ENCODE measurements around the gene CASP10. TPM values are rescaled to one million over a fixed set of nuclear protein-coding genes. Genes with fewer than 3 reads are reported as not detected.

The CASP10 gene
- total and polyA plus RNA-seq, 2 of the 13 experiments (the other 11 are each of a cell fraction or from before 2014, with no cell fraction given), result 22.2 to 23.8 TPM

- Histone ChIP-seq H3K79me2 (ENCODE audit: insufficient read depth, low read length) (no peaks in the 10 kb centered on the region), H3K36me3 (replicated peaks in 1 of 2; ENCODE audit: control insufficient read depth in 1 of 2, insufficient read depth in 2 of 2, low read length in 2 of 2) (peaks cover 19 to 56% of the 10 kb centered on the region in 2 experiments), H3K27ac (ENCODE audit: extremely low read length, insufficient read depth, low read length) (no peak overlapping the region), H3K4me1 (ENCODE audit: insufficient read depth, low read length) (peaks cover 42% of the 10 kb centered on the region), H2AFZ (ENCODE audit: low read length) (no peak overlapping the region), H3K4me3 (replicated peaks in 1 of 3; ENCODE audit: insufficient read depth in 1 of 3, low read depth in 2 of 3, low read length in 3 of 3) (no peak overlapping the region), H3K4me2 (ENCODE audit: low read depth, low read length) (no peak overlapping the region), H3K9ac (ENCODE audit: insufficient read depth, low read depth, low read length) (no peak overlapping the region), H3K27me3 (ENCODE audit: control insufficient read depth in 1 of 2, insufficient read depth in 2 of 2, low read length in 2 of 2) (no peaks in the 10 kb centered on the region), H4K20me1 (ENCODE audit: insufficient read depth, low read length) (no peaks in the 10 kb centered on the region), H3K9me3 (ENCODE audit: low read length) (no peaks in the 10 kb centered on the region)
- ChIA-PET POLR2A (interaction anchor here (2.4 kb wide), 1 partner anchor 17 kb away, joined by 9 read pairs; the partner anchor contains the start of gene CASP10), CTCF (ENCODE audit: low intra/inter-chr PET ratio, low total read pairs) (no interaction called here)
- BruUV-seq (replicated peaks), result no TSS peak
- TF ChIP-seq ZNF781 (CRISPR knock-in tag; IDR thresholded peaks at IDR 0.05; ENCODE audit: borderline replicate concordance, not compliant biosample characterization) (no peak), NR2F1 (CRISPR knock-in tag; IDR thresholded peaks at IDR 0.05) (no peak), NBN (conservative IDR thresholded peaks at IDR 0.05) (no peak), CC2D1A (CRISPR knock-in tag; IDR thresholded peaks at IDR 0.05) (no peak), ZNF451 (CRISPR knock-in tag; IDR thresholded peaks at IDR 0.05) (no peak), KDM5B (CRISPR knock-in tag; IDR thresholded peaks at IDR 0.05; ENCODE audit: borderline replicate concordance) (no peak), BRD4 (CRISPR knock-in tag; IDR thresholded peaks at IDR 0.05) (no peak), NFRKB (IDR thresholded peaks at IDR 0.05) (no peak)
- TF ChIP-seq, protein P1, sequence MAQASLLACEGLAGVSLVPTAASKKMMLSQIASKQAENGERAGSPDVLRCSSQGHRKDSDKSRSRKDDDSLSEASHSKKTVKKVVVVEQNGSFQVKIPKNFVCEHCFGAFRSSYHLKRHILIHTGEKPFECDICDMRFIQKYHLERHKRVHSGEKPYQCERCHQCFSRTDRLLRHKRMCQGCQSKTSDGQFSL (CRISPR knock-in tag; IDR thresholded peaks at IDR 0.05), result no peak
- TF ChIP-seq, protein P2, sequence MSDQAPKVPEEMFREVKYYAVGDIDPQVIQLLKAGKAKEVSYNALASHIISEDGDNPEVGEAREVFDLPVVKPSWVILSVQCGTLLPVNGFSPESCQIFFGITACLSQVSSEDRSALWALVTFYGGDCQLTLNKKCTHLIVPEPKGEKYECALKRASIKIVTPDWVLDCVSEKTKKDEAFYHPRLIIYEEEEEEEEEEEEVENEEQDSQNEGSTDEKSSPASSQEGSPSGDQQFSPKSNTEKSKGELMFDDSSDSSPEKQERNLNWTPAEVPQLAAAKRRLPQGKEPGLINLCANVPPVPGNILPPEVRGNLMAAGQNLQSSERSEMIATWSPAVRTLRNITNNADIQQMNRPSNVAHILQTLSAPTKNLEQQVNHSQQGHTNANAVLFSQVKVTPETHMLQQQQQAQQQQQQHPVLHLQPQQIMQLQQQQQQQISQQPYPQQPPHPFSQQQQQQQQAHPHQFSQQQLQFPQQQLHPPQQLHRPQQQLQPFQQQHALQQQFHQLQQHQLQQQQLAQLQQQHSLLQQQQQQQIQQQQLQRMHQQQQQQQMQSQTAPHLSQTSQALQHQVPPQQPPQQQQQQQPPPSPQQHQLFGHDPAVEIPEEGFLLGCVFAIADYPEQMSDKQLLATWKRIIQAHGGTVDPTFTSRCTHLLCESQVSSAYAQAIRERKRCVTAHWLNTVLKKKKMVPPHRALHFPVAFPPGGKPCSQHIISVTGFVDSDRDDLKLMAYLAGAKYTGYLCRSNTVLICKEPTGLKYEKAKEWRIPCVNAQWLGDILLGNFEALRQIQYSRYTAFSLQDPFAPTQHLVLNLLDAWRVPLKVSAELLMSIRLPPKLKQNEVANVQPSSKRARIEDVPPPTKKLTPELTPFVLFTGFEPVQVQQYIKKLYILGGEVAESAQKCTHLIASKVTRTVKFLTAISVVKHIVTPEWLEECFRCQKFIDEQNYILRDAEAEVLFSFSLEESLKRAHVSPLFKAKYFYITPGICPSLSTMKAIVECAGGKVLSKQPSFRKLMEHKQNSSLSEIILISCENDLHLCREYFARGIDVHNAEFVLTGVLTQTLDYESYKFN (CRISPR knock-in tag; conservative IDR thresholded peaks at IDR 0.05), result no peak
- FAIRE-seq (no peak), ATAC-seq (no peak), DNase-seq (ENCODE audit: low spot score) (no peak)
- intact Hi-C loops (cut with micrococcal nuclease; ENCODE audit: unreplicated experiment), result no loop called here
- in situ Hi-C loops (cut with HindIII; ENCODE audit: extremely low pct_ligation_motif_present, low pct_unique_long_range_greater_than_20kb), result no loop called here
- 97% methylated on average over 5 of the region's 5 CpGs for WGBS (ENCODE audit: low lambda C conversion rate)
Measured at GRCh38 chr2:201199847-201200246, 16.9 kb downstream of the CASP10 start.

Measured in HepG2 (cell line).